Breast epithelium (tissue), 4 donors: ENCODE measurements around the gene SLC25A46. TPM values are rescaled to one million over a fixed set of nuclear protein-coding genes. Genes with fewer than 3 reads are reported as not detected.

Experiments
- DNase-seq, 2 donors: peaks; one replicate each; pipeline ENCODE4 v3.0.0-alpha.2; 2019; ENCODE audit warnings: low spot score in 2 of 2
- H3K27ac ChIP-seq, 2 donors: fragments of 200-600 bp; sonication (generic) in 1 of 2; one replicate each; pipeline ENCODE4 v1.5.1; 2016 to 2019; ENCODE audit warnings: mild to moderate bottlenecking in 1 of 2
- H3K27me3 ChIP-seq, 2 donors: fragments of 200-600 bp; sonication (generic) in 1 of 2; one replicate each; pipeline versions ENCODE4 v1.5.1 to v1.6.0; 2017 to 2019; ENCODE audit warnings: control low read depth in 1 of 2, mild to moderate bottlenecking in 1 of 2
- H3K36me3 ChIP-seq: fragments of 200-600 bp; one replicate; pipeline ENCODE4 v1.5.1; 2019
- H3K4me1 ChIP-seq, 2 donors: fragments of 200-600 bp; sonication (generic); one replicate each; pipeline ENCODE4 v1.5.1; 2016 to 2019; ENCODE audit warnings: control low read depth in 1 of 2
- H3K4me3 ChIP-seq, 3 donors: fragments of 200-600 bp; sonication (generic); 1 replicate in 2 of 3; 2 replicates in 1 of 3; pipeline ENCODE4 v1.5.1; 2016 to 2019; ENCODE audit warnings: mild to moderate bottlenecking in 3 of 3, moderate library complexity in 2 of 3
- H3K9me3 ChIP-seq, 2 donors: fragments of 200-600 bp; sonication (generic) in 1 of 2; one replicate each; pipeline ENCODE4 v1.5.1; 2016 to 2019; ENCODE audit warnings: control low read depth in 1 of 2
- CTCF ChIP-seq, 3 donors: fragments of 450-650 bp; IDR thresholded peaks; one replicate each; pipeline ENCODE4 v1.5.1; 2016 to 2017; ENCODE audit warnings: antibody characterized with exemption in 3 of 3, mild to moderate bottlenecking in 3 of 3, moderate library complexity in 3 of 3
- POLR2A ChIP-seq: fragments of 450-650 bp; IDR thresholded peaks from one replicate; pipeline ENCODE4 v1.6.1; 2016; ENCODE audit warnings: antibody characterized with exemption, mild to moderate bottlenecking, moderate library complexity
- POLR2AphosphoS5 ChIP-seq, 3 donors: sonication (generic); formaldehyde crosslinking; IDR thresholded peaks; one replicate each; pipeline ENCODE4 v1.6.1; 2017; ENCODE audit warnings: antibody characterized with exemption in 3 of 3
- intact Hi-C: fragments of 100-400 bp; cut with DNase I; formaldehyde crosslinking; loops from one replicate; pipeline ENCODE4 v1.15.1; 2023; ENCODE audit warnings: low total_unique reads
- total RNA-seq, 3 donors: library from RNA; depleted of rRNA; stranded (reverse); fragments of >200 nt; gene quantifications; one replicate each; pipeline ENCODE4 v1.1.0, GENCODE V29; 2016

SLC25A46 gene
- total RNA-seq, 3 donors from 2014 or later: 46.2 to 66.6 (median 56.9) TPM

- intact Hi-C loops: no loop called here
- TF ChIP-seq CTCF (IDR thresholded peaks at IDR 0.05): no peak
- no peak for TF ChIP-seq POLR2AphosphoS5 (IDR thresholded peaks at IDR 0.05)
- no peak for TF ChIP-seq POLR2A
- Histone ChIP-seq H3K4me3 (no peak overlapping the region), H3K9me3 (peaks cover 11 to 25% of the 10 kb centered on the region in 2 donors), H3K4me1 (no peaks in the 10 kb centered on the region), H3K36me3 (no peaks in the 10 kb centered on the region), H3K27me3 (no peaks in the 10 kb centered on the region), H3K27ac (no peak overlapping the region)
- DNase-seq: no peak
These were observed 68.4 kb downstream of the SLC25A46 start for GRCh38 chr5:110807169-110807568.

- no peak for DNase-seq
- no peaks in the 10 kb centered on the region for H3K4me1 ChIP-seq
- peaks cover 8 to 10% of the 10 kb centered on the region in 2 donors for H3K9me3 ChIP-seq
- H3K27me3 ChIP-seq: no peaks in the 10 kb centered on the region
- H3K36me3 ChIP-seq: no peaks in the 10 kb centered on the region
- no peak overlapping the region for H3K4me3 ChIP-seq
- H3K27ac ChIP-seq: no peak overlapping the region
- intact Hi-C loops: no loop called here
- TF ChIP-seq POLR2AphosphoS5 (IDR thresholded peaks at IDR 0.05) (no peak), POLR2A (no peak), CTCF (IDR thresholded peaks at IDR 0.05) (no peak)
These were observed 70.2 kb downstream of the SLC25A46 start for GRCh38 chr5:110809006-110809405.

Other genes with a start within 250 kb of the SLC25A46 start
- gene TMEM232, start 12.3 kb upstream of the SLC25A46 start, total RNA-seq: 1 to 10 TPM; 2.0 to 6.4 (median 4.6) TPM